ENCODE data around the gene FRS2.

The FRS2 gene

DNA sequence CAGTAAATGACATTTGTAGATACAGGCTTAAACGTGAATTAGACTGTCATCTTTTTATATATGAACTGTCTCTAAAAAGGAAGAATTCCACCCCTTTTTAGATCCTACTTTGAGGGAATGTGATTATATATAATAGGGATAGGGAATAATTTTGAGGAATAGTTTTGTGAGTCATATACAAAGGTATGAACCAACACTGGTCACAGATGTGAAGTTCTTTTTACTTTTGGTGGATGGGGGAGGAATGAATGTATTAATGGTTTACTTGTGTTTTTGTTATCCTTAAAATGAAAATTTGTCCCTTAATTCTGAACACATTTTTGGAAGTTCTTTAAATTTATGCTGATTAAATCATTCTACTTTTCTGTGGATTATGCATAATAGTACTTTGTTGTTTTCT lies 30.4 kb downstream of the FRS2 start:
- H3K4me3 ChIP-seq (ENCODE audit: low read length), result no peak overlapping the region
- no CpG with 5 or more reads among the region's 1 CpG for WGBS (ENCODE audit: insufficient coverage, insufficient read length)
- no peak overlapping the region for H3K27ac ChIP-seq (ENCODE audit: low read length)
- peaks cover 2% of the 10 kb centered on the region; the same call in 1 of the 2 replicates for H3K4me1 ChIP-seq (ENCODE audit: control insufficient read depth, insufficient read depth, low read length)
- H3K9me3 ChIP-seq (ENCODE audit: control insufficient read depth, insufficient read depth, low read length), result no peaks in the 10 kb centered on the region
- H3K27me3 ChIP-seq (ENCODE audit: control insufficient read depth, insufficient read depth, low read length), result no peaks in the 10 kb centered on the region
- DNase-seq (ENCODE audit: low read depth, low spot score), result no peak
- H3K36me3 ChIP-seq (ENCODE audit: control insufficient read depth, insufficient read depth, low read length), result no peaks in the 10 kb centered on the region

DNA sequence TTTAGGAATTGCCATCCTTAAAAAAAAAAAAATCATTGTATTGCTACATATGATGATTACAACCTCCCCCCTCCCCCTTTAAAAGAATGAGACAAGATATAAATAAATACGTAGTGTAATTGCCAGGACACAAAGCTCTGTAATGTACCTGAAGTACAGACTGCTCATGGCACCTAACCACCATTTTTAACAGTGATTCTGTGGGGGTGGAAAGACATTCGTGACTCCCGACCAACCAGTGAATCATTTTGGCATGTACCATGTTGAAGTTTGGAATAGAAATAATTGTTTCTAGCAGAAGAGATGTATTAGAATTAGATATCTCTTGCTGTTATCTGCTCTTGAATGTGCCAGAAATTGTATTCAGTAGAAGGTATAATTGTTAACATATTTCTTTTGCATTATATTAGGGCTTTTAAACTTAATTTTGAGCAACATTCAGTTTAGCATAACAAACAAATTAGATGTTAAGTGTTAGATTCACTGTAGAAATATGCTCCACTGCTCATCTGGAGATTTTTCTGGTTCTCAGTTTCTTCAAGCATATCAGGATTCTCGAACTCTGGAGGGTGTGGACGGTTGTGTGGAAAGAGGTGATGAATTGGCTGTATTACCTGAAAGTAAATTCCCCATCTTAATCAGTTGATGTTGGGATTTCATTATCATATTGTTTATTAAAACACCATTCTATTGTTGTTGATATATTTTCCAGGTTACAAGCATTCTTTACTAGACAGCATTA lies 31.1 kb downstream of the FRS2 start:
- H3K36me3 ChIP-seq (ENCODE audit: control insufficient read depth, insufficient read depth, low read length), result no peaks in the 10 kb centered on the region
- no peaks in the 10 kb centered on the region for H3K27me3 ChIP-seq (ENCODE audit: control insufficient read depth, insufficient read depth, low read length)
- no CpG with 5 or more reads among the region's 5 CpGs for WGBS (ENCODE audit: insufficient coverage, insufficient read length)
- H3K9me3 ChIP-seq (ENCODE audit: control insufficient read depth, insufficient read depth, low read length), result no peaks in the 10 kb centered on the region
- peaks cover 2% of the 10 kb centered on the region; the same call in 1 of the 2 replicates for H3K4me1 ChIP-seq (ENCODE audit: control insufficient read depth, insufficient read depth, low read length)
- no peak overlapping the region for H3K4me3 ChIP-seq (ENCODE audit: low read length)
- no peak overlapping the region for H3K27ac ChIP-seq (ENCODE audit: low read length)
- no peak for DNase-seq (ENCODE audit: low read depth, low spot score)

- H3K36me3 ChIP-seq (ENCODE audit: control insufficient read depth, insufficient read depth, low read length), result no peaks in the 10 kb centered on the region
- H3K27me3 ChIP-seq (ENCODE audit: control insufficient read depth, insufficient read depth, low read length), result no peaks in the 10 kb centered on the region
- H3K9me3 ChIP-seq (ENCODE audit: control insufficient read depth, insufficient read depth, low read length), result no peaks in the 10 kb centered on the region
- H3K27ac ChIP-seq (ENCODE audit: low read length), result no peak overlapping the region
- no peaks in the 10 kb centered on the region for H3K4me1 ChIP-seq (ENCODE audit: control insufficient read depth, insufficient read depth, low read length)
- no CpG with 5 or more reads among the region's 8 CpGs for WGBS (ENCODE audit: insufficient coverage, insufficient read length)
- H3K4me3 ChIP-seq (ENCODE audit: low read length), result no peak overlapping the region
- no peak for DNase-seq (ENCODE audit: low read depth, low spot score)
Observed at GRCh38 chr12:69502345-69503081, 32.3 kb downstream of the FRS2 start.

GRCh38 chr12:69508091-69508490 lies 37.9 kb downstream of the FRS2 start:
- no peak for DNase-seq (ENCODE audit: low read depth, low spot score)
- WGBS (ENCODE audit: insufficient coverage, insufficient read length), result no CpG with 5 or more reads among the region's 1 CpG
- Histone ChIP-seq H3K4me3 (ENCODE audit: low read length) (no peak overlapping the region), H3K9me3 (ENCODE audit: control insufficient read depth, insufficient read depth, low read length) (no peaks in the 10 kb centered on the region), H3K27me3 (ENCODE audit: control insufficient read depth, insufficient read depth, low read length) (no peaks in the 10 kb centered on the region), H3K4me1 (ENCODE audit: control insufficient read depth, insufficient read depth, low read length) (no peaks in the 10 kb centered on the region), H3K27ac (ENCODE audit: low read length) (no peak overlapping the region), H3K36me3 (ENCODE audit: control insufficient read depth, insufficient read depth, low read length) (no peaks in the 10 kb centered on the region)

DNA sequence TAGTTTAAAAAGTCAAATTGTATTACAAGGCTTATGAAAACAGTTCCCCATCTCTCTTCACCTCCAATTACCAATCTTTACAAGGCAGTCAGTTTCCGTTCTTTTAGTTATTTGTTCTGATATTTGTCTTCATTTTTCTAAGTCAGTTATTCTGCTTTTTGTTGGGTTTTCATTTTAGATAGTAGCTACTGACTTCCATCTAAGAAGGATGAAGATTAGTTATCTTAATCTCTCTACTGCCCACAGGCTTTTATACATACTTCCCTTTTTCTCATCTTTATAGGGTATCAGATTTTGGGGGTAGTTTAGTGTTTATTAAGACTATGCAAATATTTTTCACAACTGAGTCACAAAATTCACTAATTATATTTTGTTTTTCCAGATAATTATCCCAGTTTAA lies 38.4 kb downstream of the FRS2 start:
- H3K27me3 ChIP-seq (ENCODE audit: control insufficient read depth, insufficient read depth, low read length), result no peaks in the 10 kb centered on the region
- no peaks in the 10 kb centered on the region for H3K4me1 ChIP-seq (ENCODE audit: control insufficient read depth, insufficient read depth, low read length)
- no peak for DNase-seq (ENCODE audit: low read depth, low spot score)
- H3K36me3 ChIP-seq (ENCODE audit: control insufficient read depth, insufficient read depth, low read length), result no peaks in the 10 kb centered on the region
- H3K27ac ChIP-seq (ENCODE audit: low read length), result no peak overlapping the region
- no CpG with 5 or more reads among the region's 1 CpG for WGBS (ENCODE audit: insufficient coverage, insufficient read length)
- no peak overlapping the region for H3K4me3 ChIP-seq (ENCODE audit: low read length)
- no peaks in the 10 kb centered on the region for H3K9me3 ChIP-seq (ENCODE audit: control insufficient read depth, insufficient read depth, low read length)

DNA sequence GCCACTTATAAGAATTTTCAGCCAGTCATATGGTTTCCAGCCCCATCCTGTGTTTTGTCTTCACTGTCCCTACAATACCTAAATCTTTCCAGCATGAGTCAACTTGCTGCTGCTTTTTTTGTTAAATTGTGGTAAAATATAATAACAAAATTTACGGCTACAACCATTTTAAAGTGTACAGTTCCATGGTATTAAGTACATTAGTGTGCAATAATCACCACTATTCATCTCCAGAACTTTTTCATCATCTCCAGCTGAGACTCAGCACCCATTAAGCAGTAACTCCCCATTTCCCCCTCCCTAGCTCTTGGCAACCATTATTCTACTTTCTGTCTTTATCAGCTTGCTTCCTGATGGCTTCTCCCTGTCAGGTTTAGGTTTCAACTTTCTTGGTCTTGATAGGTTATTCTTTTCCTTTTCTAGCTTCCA lies 39.1 kb downstream of the FRS2 start:
- Histone ChIP-seq H3K4me1 (ENCODE audit: control insufficient read depth, insufficient read depth, low read length) (no peaks in the 10 kb centered on the region), H3K27ac (ENCODE audit: low read length) (no peak overlapping the region), H3K9me3 (ENCODE audit: control insufficient read depth, insufficient read depth, low read length) (no peaks in the 10 kb centered on the region), H3K36me3 (ENCODE audit: control insufficient read depth, insufficient read depth, low read length) (no peaks in the 10 kb centered on the region), H3K27me3 (ENCODE audit: control insufficient read depth, insufficient read depth, low read length) (no peaks in the 10 kb centered on the region), H3K4me3 (ENCODE audit: low read length) (no peak overlapping the region)
- no CpG with 5 or more reads among the region's 1 CpG for WGBS (ENCODE audit: insufficient coverage, insufficient read length)
- no peak for DNase-seq (ENCODE audit: low read depth, low spot score)

DNA sequence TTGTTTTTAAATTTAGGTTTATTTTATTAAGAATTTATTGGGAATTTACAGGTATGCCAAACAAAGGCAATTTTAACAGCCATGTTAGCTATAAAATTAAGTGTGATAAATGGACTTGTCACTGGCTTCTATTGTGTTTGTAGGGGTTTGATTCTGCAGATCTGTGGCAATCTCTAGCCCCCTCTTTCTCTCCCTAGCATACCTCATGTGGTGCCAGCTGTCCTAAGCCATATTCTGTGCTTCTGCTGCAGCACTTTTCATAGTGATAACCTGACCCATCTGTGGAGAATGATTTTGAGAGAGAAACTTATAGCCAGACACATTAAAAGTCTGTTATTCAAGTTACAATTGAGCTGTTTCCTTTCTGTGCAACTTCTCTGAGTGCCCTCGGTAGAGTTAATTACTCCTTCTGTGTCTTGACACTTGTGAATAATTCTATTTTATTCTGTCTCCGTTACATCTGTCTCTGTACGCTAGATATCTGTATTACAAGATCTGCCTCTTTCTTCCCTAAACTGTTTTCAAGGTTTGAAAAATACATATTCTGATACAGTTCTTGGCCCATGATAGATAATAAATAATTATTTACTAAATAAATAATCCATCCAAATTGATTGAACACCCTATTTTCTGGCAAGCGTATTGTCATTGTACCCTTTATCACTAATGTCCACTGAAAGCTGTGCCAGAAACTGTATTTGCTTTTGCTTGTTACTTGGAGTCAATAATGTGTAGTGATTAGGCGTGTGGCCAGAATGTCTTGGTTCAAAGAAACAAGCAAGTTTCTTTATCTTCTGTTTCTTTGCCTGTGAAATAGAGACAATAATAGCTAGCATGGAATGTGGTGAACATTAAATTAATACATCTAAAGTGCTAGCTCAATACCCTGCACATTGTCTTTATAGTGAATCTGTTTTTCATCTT lies 40.0 kb downstream of the FRS2 start:
- no peaks in the 10 kb centered on the region for H3K27me3 ChIP-seq (ENCODE audit: control insufficient read depth, insufficient read depth, low read length)
- no peak for DNase-seq (ENCODE audit: low read depth, low spot score)
- H3K9me3 ChIP-seq (ENCODE audit: control insufficient read depth, insufficient read depth, low read length), result no peaks in the 10 kb centered on the region
- no peaks in the 10 kb centered on the region for H3K4me1 ChIP-seq (ENCODE audit: control insufficient read depth, insufficient read depth, low read length)
- no peak overlapping the region for H3K4me3 ChIP-seq (ENCODE audit: low read length)
- no peaks in the 10 kb centered on the region for H3K36me3 ChIP-seq (ENCODE audit: control insufficient read depth, insufficient read depth, low read length)
- H3K27ac ChIP-seq (ENCODE audit: low read length), result no peak overlapping the region
- no CpG with 5 or more reads among the region's 5 CpGs for WGBS (ENCODE audit: insufficient coverage, insufficient read length)

- Histone ChIP-seq H3K4me3 (ENCODE audit: low read length) (no peak overlapping the region), H3K27ac (ENCODE audit: low read length) (no peak overlapping the region), H3K9me3 (ENCODE audit: control insufficient read depth, insufficient read depth, low read length) (no peaks in the 10 kb centered on the region), H3K4me1 (ENCODE audit: control insufficient read depth, insufficient read depth, low read length) (no peaks in the 10 kb centered on the region), H3K27me3 (ENCODE audit: control insufficient read depth, insufficient read depth, low read length) (no peaks in the 10 kb centered on the region), H3K36me3 (ENCODE audit: control insufficient read depth, insufficient read depth, low read length) (no peaks in the 10 kb centered on the region)
- no CpG with 5 or more reads among the region's 1 CpG for WGBS (ENCODE audit: insufficient coverage, insufficient read length)
- no peak for DNase-seq (ENCODE audit: low read depth, low spot score)
Observed at GRCh38 chr12:69511016-69511415, 40.8 kb downstream of the FRS2 start.

- WGBS (ENCODE audit: insufficient coverage, insufficient read length), result no CpG with 5 or more reads among the region's 6 CpGs
- no peak for DNase-seq (ENCODE audit: low read depth, low spot score)
- no peaks in the 10 kb centered on the region for H3K4me1 ChIP-seq (ENCODE audit: control insufficient read depth, insufficient read depth, low read length)
- no peak overlapping the region for H3K27ac ChIP-seq (ENCODE audit: low read length)
- no peaks in the 10 kb centered on the region for H3K36me3 ChIP-seq (ENCODE audit: control insufficient read depth, insufficient read depth, low read length)
- H3K9me3 ChIP-seq (ENCODE audit: control insufficient read depth, insufficient read depth, low read length), result no peaks in the 10 kb centered on the region
- no peaks in the 10 kb centered on the region for H3K27me3 ChIP-seq (ENCODE audit: control insufficient read depth, insufficient read depth, low read length)
- no peak overlapping the region for H3K4me3 ChIP-seq (ENCODE audit: low read length)
Observed at GRCh38 chr12:69511469-69512267, 41.5 kb downstream of the FRS2 start.
